ENCODE results near the gene EMILIN1. TPM values are rescaled to one million over a fixed set of nuclear protein-coding genes. Genes with fewer than 3 reads are reported as not detected.

EMILIN1 gene
- 1 to 10 TPM; 1.9 to 2.1 TPM for total RNA-seq
- polyA plus RNA-seq (2013, experiment 1 of 2): 11.8 TPM
- 15.3 TPM for polyA plus RNA-seq (2013, experiment 2 of 2)
- long read RNA-seq, experiment 1, partial matches to known transcripts: 1 of 1 reads
- long read RNA-seq, experiment 1, other reads (novel, unspliced or antisense): 0 of 1 reads
- long read RNA-seq, experiment 2: 0 reads
- long read RNA-seq, experiment 3: 0 reads
- long read RNA-seq, experiment 4: 0 reads

DNA sequence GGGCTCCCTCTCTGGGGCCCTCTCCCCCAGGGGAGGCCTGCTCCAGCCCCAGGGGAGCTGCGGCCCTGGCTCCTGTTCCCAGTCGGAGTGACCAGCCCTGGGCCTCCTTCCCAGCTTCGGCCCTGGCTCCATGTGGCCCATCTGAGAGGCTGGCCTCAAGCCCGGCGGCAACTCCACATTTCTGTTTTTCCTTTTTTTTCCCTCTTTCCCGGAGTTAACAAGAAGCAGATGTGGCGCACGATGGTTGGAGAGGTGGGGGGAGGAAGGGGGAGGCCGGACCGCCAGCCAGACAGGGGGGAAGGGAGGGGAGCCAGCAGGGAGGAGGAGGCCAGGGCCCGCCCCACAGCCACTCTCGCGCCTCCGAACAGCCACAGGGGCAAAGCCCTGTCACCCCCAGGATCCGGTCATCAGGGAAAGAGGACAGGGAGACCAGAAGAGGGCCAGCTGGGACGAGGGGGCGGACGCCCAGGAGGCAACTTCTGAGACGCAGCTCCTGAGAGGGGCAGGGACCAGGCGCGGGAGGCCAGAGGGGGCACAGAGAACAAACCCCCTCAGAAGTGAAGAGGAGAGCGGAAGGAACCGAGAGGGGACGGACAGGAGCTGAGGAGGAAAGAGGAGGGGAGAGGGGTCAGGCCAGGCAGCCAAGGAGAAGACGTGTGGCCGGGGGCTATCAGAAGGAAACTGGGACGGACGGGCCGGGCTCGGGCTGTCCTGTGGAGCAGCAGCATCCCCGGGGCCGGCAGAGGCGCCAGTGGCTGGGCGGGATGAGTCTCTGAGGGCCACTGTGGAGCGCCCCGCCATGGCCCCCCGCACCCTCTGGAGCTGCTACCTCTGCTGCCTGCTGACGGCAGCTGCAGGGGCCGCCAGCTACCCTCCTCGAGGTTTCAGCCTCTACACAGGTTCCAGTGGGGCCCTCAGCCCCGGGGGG lies at the start of gene EMILIN1:
EMILIN1 (plus strand) TSS at position 349 of the 928 bp plus-strand sequence; CDS start at position 800, 451 bp downstream.
- TF ChIP-seq, protein P1, sequence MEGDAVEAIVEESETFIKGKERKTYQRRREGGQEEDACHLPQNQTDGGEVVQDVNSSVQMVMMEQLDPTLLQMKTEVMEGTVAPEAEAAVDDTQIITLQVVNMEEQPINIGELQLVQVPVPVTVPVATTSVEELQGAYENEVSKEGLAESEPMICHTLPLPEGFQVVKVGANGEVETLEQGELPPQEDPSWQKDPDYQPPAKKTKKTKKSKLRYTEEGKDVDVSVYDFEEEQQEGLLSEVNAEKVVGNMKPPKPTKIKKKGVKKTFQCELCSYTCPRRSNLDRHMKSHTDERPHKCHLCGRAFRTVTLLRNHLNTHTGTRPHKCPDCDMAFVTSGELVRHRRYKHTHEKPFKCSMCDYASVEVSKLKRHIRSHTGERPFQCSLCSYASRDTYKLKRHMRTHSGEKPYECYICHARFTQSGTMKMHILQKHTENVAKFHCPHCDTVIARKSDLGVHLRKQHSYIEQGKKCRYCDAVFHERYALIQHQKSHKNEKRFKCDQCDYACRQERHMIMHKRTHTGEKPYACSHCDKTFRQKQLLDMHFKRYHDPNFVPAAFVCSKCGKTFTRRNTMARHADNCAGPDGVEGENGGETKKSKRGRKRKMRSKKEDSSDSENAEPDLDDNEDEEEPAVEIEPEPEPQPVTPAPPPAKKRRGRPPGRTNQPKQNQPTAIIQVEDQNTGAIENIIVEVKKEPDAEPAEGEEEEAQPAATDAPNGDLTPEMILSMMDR (conservative IDR thresholded peaks at IDR 0.05): no peak
- no peak within 1 kb of the TSS for H3K4me3 Mint-ChIP-seq
- peak within 1 kb of the TSS; percentile 21 for H3K27ac Mint-ChIP-seq
- no peaks in the 10 kb centered on the region for H3K9me3 Mint-ChIP-seq
- Histone ChIP-seq H3K9ac (ENCODE audit: extremely low read depth, low read length, poor library complexity, severe bottlenecking) (no peak within 1 kb of the TSS), H3K9me3 (ENCODE audit: control insufficient read depth, low read length) (no peaks in the 10 kb centered on the region), H3K4me1 (ENCODE audit: control insufficient read depth, insufficient read depth, low read length) (no peaks in the 10 kb centered on the region), H3K4me3 (ENCODE audit: low read length) (no peak within 1 kb of the TSS), H3K27ac (ENCODE audit: low read depth, low read length) (peak within 1 kb of the TSS; percentile 64), H3K36me3 (ENCODE audit: control insufficient read depth, insufficient read depth, low read length) (no peaks in the 10 kb centered on the region), H3K27me3 (ENCODE audit: control insufficient read depth, insufficient read depth, low read length, poor library complexity, severe bottlenecking) (no peaks in the 10 kb centered on the region)
- H3K4me1 Mint-ChIP-seq: peaks cover 10% of the 10 kb centered on the region
- DNase-seq: peak; percentile 67
- H3K27me3 Mint-ChIP-seq (ENCODE audit: insufficient read depth): peaks cover 7% of the 10 kb centered on the region
- H3K36me3 Mint-ChIP-seq (ENCODE audit: low read depth): no peaks in the 10 kb centered on the region
- 74 to 83% methylated on average over 16 to 40 of the region's 41 CpGs for WGBS, 2 experiments (ENCODE audit: insufficient coverage in 1 of 2, insufficient read length in 1 of 2)

DNA sequence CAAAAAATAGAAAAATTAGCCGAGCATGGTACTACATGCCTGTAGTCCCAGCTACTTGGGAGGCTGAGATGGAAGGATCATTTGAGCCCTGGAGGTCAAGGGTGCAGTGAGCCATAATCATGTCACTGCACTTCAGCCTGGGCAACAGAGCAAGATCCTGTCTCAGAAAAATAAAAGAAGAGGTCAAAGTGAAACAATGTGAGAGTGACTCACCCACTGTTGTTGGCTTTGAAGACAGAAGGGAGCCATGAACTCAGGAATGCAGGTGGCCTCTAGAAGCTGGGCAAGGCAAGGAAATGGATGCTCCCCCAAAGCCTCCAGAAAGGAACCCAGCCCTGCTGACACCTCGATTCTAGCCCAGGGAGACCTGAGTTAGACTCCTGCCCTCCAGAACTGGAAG lies 49.4 kb upstream of the EMILIN1 start:
- no peak for DNase-seq
- H3K36me3 Mint-ChIP-seq (ENCODE audit: low read depth): peaks cover under 1% of the 10 kb centered on the region
- Histone ChIP-seq H3K36me3 (ENCODE audit: control insufficient read depth, insufficient read depth, low read length) (peaks cover 12% of the 10 kb centered on the region), H3K27ac (ENCODE audit: low read depth, low read length) (no peak overlapping the region), H3K4me3 (ENCODE audit: low read length) (no peak overlapping the region), H3K9me3 (ENCODE audit: control insufficient read depth, low read length) (no peaks in the 10 kb centered on the region), H3K4me1 (ENCODE audit: control insufficient read depth, insufficient read depth, low read length) (peaks cover 4% of the 10 kb centered on the region), H3K27me3 (ENCODE audit: control insufficient read depth, insufficient read depth, low read length, poor library complexity, severe bottlenecking) (no peaks in the 10 kb centered on the region), H3K9ac (ENCODE audit: extremely low read depth, low read length, poor library complexity, severe bottlenecking) (no peak overlapping the region)
- peaks cover 9% of the 10 kb centered on the region for H3K4me1 Mint-ChIP-seq
- TF ChIP-seq, protein P1 (conservative IDR thresholded peaks at IDR 0.05): no peak
- H3K4me3 Mint-ChIP-seq: no peak overlapping the region
- 80 to 87% methylated on average over 2 of the region's 2 CpGs for WGBS, 2 experiments (ENCODE audit: insufficient coverage in 1 of 2, insufficient read length in 1 of 2)
- no peaks in the 10 kb centered on the region for H3K9me3 Mint-ChIP-seq
- H3K27me3 Mint-ChIP-seq (ENCODE audit: insufficient read depth): no peaks in the 10 kb centered on the region
- no peak overlapping the region for H3K27ac Mint-ChIP-seq

DNA sequence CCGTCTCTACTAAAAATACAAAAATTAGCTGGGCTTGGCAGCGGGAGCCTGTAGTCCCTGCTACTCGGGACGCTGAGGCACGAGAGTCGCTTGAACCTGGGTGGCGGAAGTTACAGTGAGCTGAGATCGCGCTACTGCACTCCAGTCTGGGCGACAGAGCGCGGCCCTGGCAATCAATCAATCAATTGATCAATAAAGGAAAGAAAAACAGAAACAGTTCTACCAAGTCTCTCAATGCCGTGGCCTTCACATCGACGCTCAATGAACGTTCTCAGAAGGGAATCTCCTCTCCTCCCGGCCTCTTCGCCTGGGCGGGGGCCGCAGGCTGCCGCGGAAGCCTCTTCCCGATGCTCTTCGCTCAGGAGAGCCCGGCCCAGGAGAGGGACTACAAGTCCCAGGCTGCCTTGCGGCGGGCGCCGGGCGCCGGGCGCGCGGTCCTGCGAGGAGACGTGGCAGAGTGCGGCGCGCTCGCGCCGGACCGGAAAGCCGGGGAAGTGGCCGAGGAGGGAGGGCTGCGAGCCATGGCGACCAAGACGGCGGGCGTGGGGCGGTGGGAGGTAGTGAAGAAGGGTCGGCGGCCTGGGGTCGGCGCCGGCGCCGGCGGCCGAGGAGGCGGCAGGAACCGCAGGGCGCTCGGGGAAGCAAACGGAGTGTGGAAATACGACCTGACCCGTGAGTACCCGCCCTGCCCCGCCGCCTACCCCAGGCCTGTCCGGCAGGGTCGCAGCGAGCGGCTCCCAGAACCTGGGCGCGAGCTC lies 45.7 kb upstream of the EMILIN1 start, which contains the start of gene TMEM214:
TMEM214 (plus strand) TSS at position 471 of the 758 bp plus-strand sequence; CDS start at position 522, 51 bp downstream.
- WGBS, 2 experiments (ENCODE audit: insufficient coverage in 1 of 2, insufficient read length in 1 of 2): 0 to 1% methylated on average over 25 to 76 of the region's 76 CpGs
- TF ChIP-seq, protein P1 (conservative IDR thresholded peaks at IDR 0.05): peak; percentile 58
- Histone ChIP-seq H3K27me3 (ENCODE audit: control insufficient read depth, insufficient read depth, low read length, poor library complexity, severe bottlenecking) (no peaks in the 10 kb centered on the region), H3K4me3 (ENCODE audit: low read length) (peak within 1 kb of the TSS; percentile 99), H3K27ac (ENCODE audit: low read depth, low read length) (no peak within 1 kb of the TSS), H3K36me3 (ENCODE audit: control insufficient read depth, insufficient read depth, low read length) (peaks cover 35% of the 10 kb centered on the region), H3K9ac (ENCODE audit: extremely low read depth, low read length, poor library complexity, severe bottlenecking) (peak within 1 kb of the TSS; percentile 72), H3K9me3 (ENCODE audit: control insufficient read depth, low read length) (no peaks in the 10 kb centered on the region), H3K4me1 (ENCODE audit: control insufficient read depth, insufficient read depth, low read length) (peaks cover 4% of the 10 kb centered on the region)
- peak; percentile 92 for DNase-seq
- H3K36me3 Mint-ChIP-seq (ENCODE audit: low read depth): peaks cover 28% of the 10 kb centered on the region
- H3K27ac Mint-ChIP-seq: peak within 1 kb of the TSS; percentile 91
- H3K9me3 Mint-ChIP-seq: no peaks in the 10 kb centered on the region
- H3K27me3 Mint-ChIP-seq (ENCODE audit: insufficient read depth): no peaks in the 10 kb centered on the region
- peaks cover 9% of the 10 kb centered on the region for H3K4me1 Mint-ChIP-seq
- peak within 1 kb of the TSS; percentile 95 for H3K4me3 Mint-ChIP-seq

All from endodermal cell (in vitro differentiated cells).